PC-3 (cell line): ENCODE results near the gene GINS2. TPM values are rescaled to one million over a fixed set of nuclear protein-coding genes. Genes with fewer than 3 reads are reported as not detected.

Experiments used
- ATAC-seq: fragments of 200-7000 bp; cut with Tn5 transposase; 2 replicates; pipeline ENCODE4 v1.9.1; 2020; ENCODE audit warnings: mild to moderate bottlenecking, moderate library complexity
- BruUV-seq: library from RNA; stranded (reverse); fragments of 400-500 nt; replicated peaks from 2 replicates; lab custom pipeline; 2021; lab: Mats Ljungman, UMichigan
- CTCF ChIA-PET: fragments of 300-600 bp; sonication (Branson Sonifier 250); formaldehyde crosslinking; loops from one replicate; lab custom pipeline; 2022; ENCODE audit warnings: antibody characterized with exemption; lab: Charles Lee
- POLR2A ChIA-PET: fragments of 300-600 bp; sonication (Branson Sonifier 250); formaldehyde crosslinking; loops from one replicate; lab custom pipeline; 2022; ENCODE audit warnings: antibody characterized with exemption; ENCODE audit not compliant: unreplicated experiment; lab: Charles Lee
- DNase-seq: peaks from one replicate; pipeline ENCODE4 v3.0.0-alpha.2; 2015
- H2AFZ ChIP-seq: fragments of 300-600 bp; sonication (generic); 2 replicates; pipeline ENCODE4 v1.6.0; 2016; ENCODE audit warnings: antibody characterized with exemption, low read length
- H3F3A ChIP-seq: fragments of 300-600 bp; sonication (generic); one replicate; pipeline ENCODE4 v1.6.0; 2017; ENCODE audit warnings: antibody characterized with exemption, low read length, control low read depth, mild to moderate bottlenecking; ENCODE audit not compliant: unreplicated experiment
- H3K27ac ChIP-seq: fragments of 300-600 bp; sonication (generic); 2 replicates; pipeline ENCODE4 v1.5.1; 2016; ENCODE audit warnings: mild to moderate bottlenecking, low read length
- H3K27me3 ChIP-seq: fragments of 300-600 bp; sonication (generic); 2 replicates; pipeline ENCODE4 v1.6.1; 2016; ENCODE audit warnings: low read length, mixed read lengths
- H3K36me3 ChIP-seq: fragments of 300-600 bp; sonication (generic); 2 replicates; pipeline ENCODE4 v1.6.1; 2016; ENCODE audit warnings: low read depth, mixed run types, low read length, mixed read lengths
- H3K4me1 ChIP-seq: fragments of 300-600 bp; sonication (generic); 2 replicates; pipeline ENCODE4 v1.5.1; 2016; ENCODE audit warnings: low read length; ENCODE audit not compliant: insufficient read depth
- H3K4me2 ChIP-seq: fragments of 300-600 bp; sonication (generic); 2 replicates; pipeline ENCODE4 v1.6.0; 2016; ENCODE audit warnings: low read length
- H3K4me3 ChIP-seq: fragments of 300-600 bp; sonication (generic); 2 replicates; pipeline ENCODE4 v1.5.1; 2016; ENCODE audit warnings: mild to moderate bottlenecking, low read length, mixed read lengths
- H3K79me2 ChIP-seq: fragments of 300-600 bp; sonication (generic); 2 replicates; pipeline ENCODE4 v1.6.1; 2017; ENCODE audit warnings: low read length, mixed read lengths
- H3K9ac ChIP-seq: fragments of 300-600 bp; sonication (generic); 2 replicates; pipeline ENCODE4 v1.6.0; 2016; ENCODE audit warnings: mild to moderate bottlenecking, low read length
- H3K9me2 ChIP-seq: fragments of 300-600 bp; sonication (generic); replicated peaks from 2 replicates; pipeline ENCODE4 v1.6.1; 2016; ENCODE audit warnings: mixed run types, low read length, mixed read lengths
- H3K9me3 ChIP-seq: fragments of 300-600 bp; sonication (generic); 2 replicates; pipeline ENCODE4 v1.6.1; 2016; ENCODE audit warnings: low read length, mixed read lengths
- H4K20me1 ChIP-seq: fragments of 300-600 bp; sonication (generic); 2 replicates; pipeline ENCODE4 v1.6.1; 2016; ENCODE audit warnings: low read length, mixed read lengths
- EZH2 ChIP-seq: fragments of 300-600 bp; sonication (generic); IDR thresholded peaks from one replicate; pipeline ENCODE4 v1.6.1; 2017; ENCODE audit warnings: antibody characterized with exemption, mild to moderate bottlenecking, low read length; ENCODE audit not compliant: unreplicated experiment
- EZH2phosphoT487 ChIP-seq: fragments of 300-600 bp; sonication (generic); IDR thresholded peaks from 2 replicates; pipeline ENCODE4 v1.6.1; 2018; ENCODE audit warnings: mild to moderate bottlenecking, antibody characterized with exemption, low read length, borderline replicate concordance
- intact Hi-C: fragments of 100-400 bp; cut with micrococcal nuclease; formaldehyde crosslinking; loops from 2 replicates; pipeline ENCODE4 v1.9.0; 2023
- total RNA-seq: library from RNA; depleted of rRNA; stranded (reverse); fragments of >200 nt; gene quantifications from 2 replicates; pipeline ENCODE4 v1.2.3, GENCODE V29; 2014
- TF ChIP-seq, protein P1 (sequence below): fragments of 300-600 bp; sonication (generic); conservative IDR thresholded peaks from 2 replicates; pipeline ENCODE4 v1.5.1; 2017; ENCODE audit warnings: antibody characterized with exemption, low read depth, mild to moderate bottlenecking, low read length

GINS2 gene
- total RNA-seq, 1 experiment from 2014 or later = 28.7 TPM

DNA sequence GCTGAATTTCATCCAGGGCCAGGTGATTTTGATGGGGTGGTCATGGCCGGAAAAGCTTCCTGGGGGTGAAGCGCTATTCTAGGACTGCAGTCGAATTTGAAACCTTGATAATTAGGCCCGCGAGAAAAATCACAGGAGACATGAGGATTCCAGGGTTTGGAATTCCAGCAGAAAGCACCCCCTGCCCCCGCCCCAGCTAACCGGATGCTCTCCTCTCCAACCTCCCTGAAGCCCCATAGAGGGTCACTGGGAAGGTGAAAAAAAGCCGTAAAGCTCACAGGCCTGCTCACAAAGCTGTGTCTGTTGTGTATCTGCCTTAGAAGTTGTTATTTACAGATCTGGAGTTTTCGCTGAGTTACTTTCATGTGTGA is 1.2 kb upstream of the GINS2 start:
- Histone ChIP-seq H3K9me3 (no peaks in the 10 kb centered on the region), H3K9me2 (no peaks in the 10 kb centered on the region), H4K20me1 (peaks cover 10% of the 10 kb centered on the region; the same call in 1 of the 2 replicates), H3K4me1 (peaks cover 14% of the 10 kb centered on the region), H2AFZ (no peak overlapping the region), H3K36me3 (no peaks in the 10 kb centered on the region), H3K79me2 (peaks cover 28% of the 10 kb centered on the region), H3K27ac (no peak overlapping the region), H3K4me2 (peak overlapping the region; percentile 77), H3K9ac (no peak overlapping the region), H3F3A (no peaks in the 10 kb centered on the region), H3K4me3 (no peak overlapping the region), H3K27me3 (no peaks in the 10 kb centered on the region)
- intact Hi-C loops = no loop called here
- ATAC-seq (no peak), DNase-seq (no peak)
- ChIA-PET POLR2A (no interaction called here), CTCF (interaction anchor here (0.7 kb wide), 1 partner anchor 27 kb away, joined by 3 read pairs; no protein-coding TSS in a partner anchor)
- no TSS peak for BruUV-seq
- TF ChIP-seq, protein P1, sequence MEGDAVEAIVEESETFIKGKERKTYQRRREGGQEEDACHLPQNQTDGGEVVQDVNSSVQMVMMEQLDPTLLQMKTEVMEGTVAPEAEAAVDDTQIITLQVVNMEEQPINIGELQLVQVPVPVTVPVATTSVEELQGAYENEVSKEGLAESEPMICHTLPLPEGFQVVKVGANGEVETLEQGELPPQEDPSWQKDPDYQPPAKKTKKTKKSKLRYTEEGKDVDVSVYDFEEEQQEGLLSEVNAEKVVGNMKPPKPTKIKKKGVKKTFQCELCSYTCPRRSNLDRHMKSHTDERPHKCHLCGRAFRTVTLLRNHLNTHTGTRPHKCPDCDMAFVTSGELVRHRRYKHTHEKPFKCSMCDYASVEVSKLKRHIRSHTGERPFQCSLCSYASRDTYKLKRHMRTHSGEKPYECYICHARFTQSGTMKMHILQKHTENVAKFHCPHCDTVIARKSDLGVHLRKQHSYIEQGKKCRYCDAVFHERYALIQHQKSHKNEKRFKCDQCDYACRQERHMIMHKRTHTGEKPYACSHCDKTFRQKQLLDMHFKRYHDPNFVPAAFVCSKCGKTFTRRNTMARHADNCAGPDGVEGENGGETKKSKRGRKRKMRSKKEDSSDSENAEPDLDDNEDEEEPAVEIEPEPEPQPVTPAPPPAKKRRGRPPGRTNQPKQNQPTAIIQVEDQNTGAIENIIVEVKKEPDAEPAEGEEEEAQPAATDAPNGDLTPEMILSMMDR = no peak
- TF ChIP-seq EZH2phosphoT487 = no peak
- no peak for TF ChIP-seq EZH2

DNA sequence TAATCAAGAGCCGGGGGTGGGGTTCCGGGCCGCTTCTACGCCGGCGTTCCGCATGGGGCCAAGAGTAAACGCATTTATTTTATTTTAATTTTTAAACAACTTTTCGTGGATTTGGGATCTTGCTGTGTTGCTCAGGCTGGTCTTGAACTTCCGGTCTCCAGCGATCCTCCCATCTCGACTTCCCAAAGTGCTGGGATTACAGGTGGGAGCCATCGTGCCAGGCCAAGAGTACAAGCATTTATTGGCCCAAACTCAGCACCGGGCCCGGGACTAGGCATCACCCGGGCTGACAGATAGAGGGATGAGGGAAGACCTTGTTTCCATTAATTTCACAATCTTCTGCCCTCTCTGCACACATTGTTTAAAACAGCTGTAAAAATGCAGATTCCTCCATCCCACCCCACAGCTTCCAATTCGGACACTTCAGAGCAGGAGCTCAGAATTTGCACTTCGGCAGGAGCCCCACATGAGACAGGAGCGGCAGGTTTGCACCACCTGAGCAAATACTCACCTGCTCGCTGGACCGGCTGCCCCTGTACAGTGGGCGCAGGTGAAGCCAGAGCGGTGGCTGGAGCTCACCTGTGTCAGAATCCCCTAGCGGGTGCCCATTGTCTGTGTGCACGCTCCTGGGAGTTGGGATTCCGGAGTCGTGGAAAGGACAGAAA is 663 bp upstream of the GINS2 start:
- no peaks in the 10 kb centered on the region for H3K27me3 ChIP-seq
- no peaks in the 10 kb centered on the region for H3F3A ChIP-seq
- no peak overlapping the region for H3K9ac ChIP-seq
- H3K36me3 ChIP-seq = no peaks in the 10 kb centered on the region
- DNase-seq (peak; percentile 19), ATAC-seq (no peak; the same call in 1 of the 2 replicates)
- TF ChIP-seq EZH2 (no peak), EZH2phosphoT487 (no peak)
- TF ChIP-seq, protein P1 = no peak
- no peaks in the 10 kb centered on the region for H3K9me3 ChIP-seq
- H3K4me2 ChIP-seq = peak overlapping the region; percentile 77
- peaks cover 10% of the 10 kb centered on the region; the same call in 1 of the 2 replicates for H4K20me1 ChIP-seq
- peaks cover 14% of the 10 kb centered on the region for H3K4me1 ChIP-seq
- peaks cover 28% of the 10 kb centered on the region for H3K79me2 ChIP-seq
- H3K9me2 ChIP-seq = no peaks in the 10 kb centered on the region
- no peak overlapping the region for H3K27ac ChIP-seq
- H2AFZ ChIP-seq = peak overlapping the region; percentile 61
- ChIA-PET POLR2A (no interaction called here), CTCF (interaction anchor here (0.7 kb wide), 1 partner anchor 28 kb away, joined by 3 read pairs; no protein-coding TSS in a partner anchor)
- no TSS peak for BruUV-seq
- intact Hi-C loops = no loop called here
- peak overlapping the region; percentile 63 for H3K4me3 ChIP-seq
